HG03066 (cell line): ENCODE results near the gene TMEM201.

Experiments
- ATAC-seq: cut with Tn5 transposase; IDR thresholded peaks from one replicate; pipeline ENCODE4 v1.9.1; 2021; ENCODE audit warnings: low read depth; ENCODE audit not compliant: unreplicated experiment

The TMEM201 gene

DNA sequence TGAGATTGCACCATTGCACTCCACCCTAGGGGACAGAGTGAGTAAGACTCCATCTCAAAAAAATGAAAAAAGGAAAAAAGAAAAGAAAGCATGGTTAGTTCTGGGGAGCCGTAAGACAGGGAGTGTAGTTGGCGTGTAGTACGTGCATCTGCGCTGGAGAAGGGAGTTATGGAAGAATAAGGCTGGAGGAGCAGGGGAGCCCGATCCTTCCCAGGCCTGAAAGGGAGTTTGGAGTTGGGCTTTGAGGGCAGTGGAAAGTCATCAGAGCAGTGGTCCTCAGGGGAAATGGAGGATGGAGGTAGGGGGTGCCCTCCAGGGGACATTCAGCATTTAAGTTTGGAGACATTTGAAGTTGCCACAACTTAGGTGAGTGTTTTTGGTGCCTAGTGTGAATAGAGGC, 11.3 kb upstream of the TMEM201 start:
- no peak for ATAC-seq

DNA sequence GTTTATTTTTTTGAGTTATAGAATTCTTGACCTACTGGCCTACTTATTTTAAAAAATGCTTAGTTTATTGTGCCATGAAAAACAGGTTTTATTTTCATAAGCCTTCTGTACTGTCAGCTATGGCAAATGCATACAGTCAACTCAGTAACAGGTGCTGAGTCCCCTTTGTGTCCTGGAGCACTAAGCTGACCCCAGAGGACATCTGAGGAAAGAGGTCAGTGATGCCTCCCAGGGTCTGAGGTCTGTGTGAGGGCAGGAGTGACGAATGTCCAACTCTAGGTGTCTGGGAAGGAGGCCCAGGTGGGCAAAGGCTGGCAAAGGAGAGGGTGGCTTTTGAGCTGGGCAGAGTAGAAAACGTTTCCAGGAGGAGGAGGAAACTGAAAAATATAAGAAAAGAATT, 7.8 kb upstream of the TMEM201 start:
- ATAC-seq: no peak

DNA sequence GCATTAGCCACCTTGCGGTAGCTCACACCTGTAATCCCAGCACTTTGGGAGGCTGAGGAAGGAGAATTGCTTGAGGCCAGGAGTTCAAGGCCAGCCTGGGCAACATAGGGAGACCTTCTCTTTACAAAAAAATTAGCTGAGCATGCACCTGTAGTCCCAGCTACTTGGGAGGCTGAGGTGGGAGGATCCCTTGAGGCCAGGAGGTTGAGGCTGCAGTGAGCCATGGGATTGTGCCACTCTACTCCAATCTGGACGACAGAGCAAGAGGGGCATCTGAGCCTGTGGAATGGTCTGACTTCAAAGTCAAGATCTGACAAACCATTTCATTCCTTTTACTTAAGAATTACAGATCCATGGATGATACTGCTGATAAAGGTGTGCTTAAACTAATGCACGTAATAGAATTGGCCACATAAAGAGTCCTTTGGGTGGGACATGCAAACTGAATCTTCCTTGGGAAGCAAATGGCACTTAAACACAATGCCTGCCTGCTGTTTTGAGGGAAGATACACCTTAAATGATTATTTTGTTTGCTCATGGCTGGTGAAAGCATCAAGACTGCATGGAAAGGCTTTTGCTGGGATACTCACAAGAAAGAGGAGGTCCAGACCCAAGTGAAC, 2.5 kb upstream of the TMEM201 start:
- no peak for ATAC-seq

DNA sequence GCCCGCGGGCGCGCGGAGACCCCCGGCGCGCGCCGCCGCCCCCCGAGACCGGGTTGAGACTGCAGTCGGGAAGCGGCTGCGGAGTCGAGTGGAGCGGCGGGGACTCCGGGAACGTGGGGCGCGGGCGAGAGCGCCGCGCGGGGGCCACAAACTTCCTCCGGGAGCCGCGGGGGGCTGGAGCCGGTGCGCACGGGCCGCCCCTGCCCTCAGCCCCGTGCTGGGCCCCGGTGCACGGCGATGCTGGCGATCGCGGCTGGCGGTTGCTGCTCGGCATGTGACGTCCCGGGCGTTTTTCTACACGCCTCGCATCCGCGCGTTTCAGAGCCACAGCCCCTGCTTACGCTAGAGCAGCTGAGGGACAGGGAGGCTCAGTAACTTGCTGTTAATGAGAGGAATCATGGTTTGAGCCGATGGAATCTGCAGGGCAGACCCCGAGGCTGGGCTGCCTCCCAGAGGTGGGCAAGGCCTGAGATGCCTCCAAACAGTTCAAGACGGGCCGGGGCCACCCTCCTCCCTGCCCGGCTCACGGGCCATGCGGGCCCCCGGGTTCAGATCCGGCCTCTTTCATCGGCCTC, 520 bp downstream of the TMEM201 start:
- ATAC-seq: peak; percentile 18

DNA sequence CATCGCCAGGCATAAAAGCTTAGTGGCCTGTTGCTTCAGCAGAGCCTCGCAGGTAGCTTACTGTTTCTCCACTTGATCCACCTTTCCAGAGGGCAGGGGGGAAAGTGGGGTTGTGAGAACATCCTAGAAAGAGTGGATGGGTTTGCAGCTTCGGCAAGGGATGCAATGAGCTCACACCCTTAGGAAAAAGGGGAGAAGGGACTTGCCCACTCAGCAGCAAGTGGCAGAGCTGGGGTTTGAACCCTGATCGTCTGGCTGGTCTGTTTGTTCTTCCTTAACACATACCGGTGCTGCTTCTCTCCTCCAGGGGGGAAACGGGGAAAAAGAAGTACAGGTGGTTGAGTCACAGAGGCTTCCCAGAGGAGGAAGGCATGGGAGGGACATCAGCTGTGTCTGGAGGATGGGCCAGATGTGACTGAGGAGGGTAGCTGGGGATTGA, 1.0 kb downstream of the TMEM201 start:
- no peak for ATAC-seq

DNA sequence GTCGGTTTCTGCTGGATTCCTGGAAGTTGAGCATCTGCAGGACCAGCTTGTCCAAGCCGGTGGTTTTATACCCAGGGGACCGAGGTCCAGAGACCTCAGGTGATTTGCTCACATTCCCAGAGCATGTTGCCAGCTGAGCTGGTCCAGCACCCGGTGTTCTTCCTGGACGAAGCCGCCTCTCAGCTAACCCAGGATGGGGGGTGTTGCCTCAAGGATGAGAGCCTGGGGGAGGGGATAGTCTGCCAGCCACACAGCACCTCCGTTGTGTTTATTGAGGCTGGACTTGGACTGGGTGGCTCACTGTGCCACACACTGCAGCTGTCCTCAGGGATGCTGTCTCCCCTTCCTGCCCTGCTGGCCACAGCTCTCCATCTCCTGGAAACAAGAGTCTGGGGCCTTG, 1.5 kb downstream of the TMEM201 start:
- no peak for ATAC-seq

DNA sequence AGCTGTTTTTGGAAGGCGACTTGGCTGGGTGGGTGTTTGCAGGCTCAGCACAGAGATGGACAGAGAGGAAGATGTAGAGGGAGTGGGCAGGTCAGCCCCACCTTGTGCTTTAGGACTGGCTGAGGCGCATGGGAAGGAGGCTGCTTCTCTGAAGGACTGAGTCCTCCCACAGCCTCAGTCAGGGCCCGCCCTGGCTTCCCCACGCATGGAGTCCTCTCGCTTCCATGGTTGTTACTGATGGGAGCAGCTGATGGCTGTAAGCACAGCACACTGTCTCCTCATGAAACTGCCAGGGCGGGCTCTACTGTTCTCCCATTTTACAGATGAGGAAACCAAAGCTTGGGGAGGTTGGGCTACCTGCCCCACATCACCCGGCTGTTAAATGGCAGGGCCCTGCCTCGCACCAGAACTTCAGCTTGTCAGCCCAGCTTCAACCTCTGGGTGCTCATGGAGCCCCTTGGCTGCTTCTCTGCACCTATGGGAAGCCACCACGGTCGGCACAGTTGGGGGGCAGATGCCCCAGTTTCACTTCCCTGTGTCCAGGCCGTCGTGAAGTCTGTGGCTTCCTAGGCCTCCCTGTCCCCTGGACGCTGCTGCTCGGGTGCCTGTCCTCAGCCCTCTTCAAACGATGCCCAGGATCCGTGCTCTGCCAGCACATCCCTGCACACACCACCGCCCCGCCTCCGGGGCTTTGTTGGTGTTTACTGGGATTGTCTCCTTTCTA, 2.4 kb downstream of the TMEM201 start:
- no peak for ATAC-seq

DNA sequence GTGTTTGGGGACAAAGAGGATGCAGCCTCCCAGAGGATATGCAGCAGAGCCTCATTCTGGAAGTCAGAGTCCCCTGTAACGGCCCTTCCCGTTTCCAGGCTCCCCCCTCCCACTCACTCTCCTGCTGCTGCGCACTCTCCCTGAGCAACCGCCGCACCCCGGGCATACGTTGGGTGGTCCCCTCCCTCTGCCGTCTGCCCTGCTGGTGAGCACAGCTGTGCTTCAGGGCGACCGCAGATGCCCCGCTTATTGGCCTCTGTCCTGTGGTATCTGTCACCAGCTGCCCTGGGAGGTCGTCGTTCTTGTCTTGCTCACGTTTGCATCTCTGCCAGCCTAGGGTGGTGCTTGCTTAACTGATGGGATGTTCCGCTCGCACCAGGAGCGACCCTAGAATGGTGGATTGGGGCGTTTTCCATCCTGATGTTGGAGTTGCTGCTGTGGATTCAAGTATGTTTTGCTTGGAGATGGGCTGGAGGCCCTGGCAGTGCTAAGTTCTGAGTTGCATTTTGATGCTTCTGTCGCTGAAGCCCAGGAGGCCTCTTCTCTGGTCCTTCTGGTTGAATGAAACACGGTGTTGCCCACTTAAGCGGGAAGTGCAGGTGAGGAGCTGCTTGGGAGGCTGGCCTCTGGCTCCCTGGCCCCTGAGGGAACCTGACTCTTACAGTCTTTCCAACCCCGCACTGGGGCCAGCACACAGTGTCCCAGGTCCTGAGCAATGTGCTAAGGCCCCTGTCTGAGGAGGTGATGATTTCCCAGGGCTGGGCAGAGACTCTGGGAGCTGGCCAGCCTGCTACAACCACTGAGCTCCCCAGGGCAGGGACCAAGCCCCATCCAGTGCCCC, 3.2 kb downstream of the TMEM201 start:
- no peak for ATAC-seq

DNA sequence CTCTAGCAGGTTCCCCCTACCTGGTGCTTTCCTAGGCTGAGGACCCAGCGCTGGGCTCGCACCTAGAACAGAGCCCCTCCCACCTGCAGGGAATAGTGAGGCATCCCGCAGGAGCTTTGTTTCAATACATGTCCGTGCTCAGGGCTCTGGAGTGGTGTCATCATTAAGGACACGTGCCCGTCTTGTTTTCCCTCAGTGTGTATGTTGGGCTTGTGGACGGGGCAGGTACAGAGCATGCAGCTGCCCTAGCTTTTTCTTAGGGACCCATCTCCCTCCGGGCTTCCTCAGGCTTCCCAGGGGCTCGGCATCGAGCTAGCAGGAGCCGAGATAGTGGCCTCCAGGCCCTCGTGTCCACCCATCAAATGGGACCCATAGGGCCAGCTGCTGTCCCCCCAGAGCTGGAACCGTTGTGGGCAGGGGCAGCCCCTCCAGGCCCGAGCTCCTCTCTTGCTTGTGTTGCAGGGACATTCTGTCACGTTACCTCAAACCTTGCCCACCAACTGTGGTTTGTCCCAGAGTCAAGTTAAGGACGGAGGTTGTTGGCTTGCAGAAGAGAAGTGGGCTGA, 3.9 kb downstream of the TMEM201 start:
- no peak for ATAC-seq

DNA sequence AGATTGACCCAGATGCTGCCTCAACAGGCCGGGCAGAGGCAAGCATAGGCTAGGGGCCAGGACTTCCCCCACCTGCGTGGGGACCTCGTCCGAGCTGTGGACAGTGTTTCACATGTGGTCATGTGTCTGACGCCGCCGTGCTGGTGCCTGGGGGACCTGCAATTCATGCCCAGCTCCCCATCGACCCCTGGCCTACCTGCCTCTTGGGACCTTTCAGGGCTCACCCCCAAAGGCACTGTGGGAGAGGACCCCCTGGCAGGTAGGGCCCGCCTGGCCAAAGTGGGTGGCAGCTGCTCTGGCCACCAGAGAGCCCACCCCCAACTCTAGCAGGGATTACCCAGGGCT, 4.4 kb downstream of the TMEM201 start:
- ATAC-seq: no peak

DNA sequence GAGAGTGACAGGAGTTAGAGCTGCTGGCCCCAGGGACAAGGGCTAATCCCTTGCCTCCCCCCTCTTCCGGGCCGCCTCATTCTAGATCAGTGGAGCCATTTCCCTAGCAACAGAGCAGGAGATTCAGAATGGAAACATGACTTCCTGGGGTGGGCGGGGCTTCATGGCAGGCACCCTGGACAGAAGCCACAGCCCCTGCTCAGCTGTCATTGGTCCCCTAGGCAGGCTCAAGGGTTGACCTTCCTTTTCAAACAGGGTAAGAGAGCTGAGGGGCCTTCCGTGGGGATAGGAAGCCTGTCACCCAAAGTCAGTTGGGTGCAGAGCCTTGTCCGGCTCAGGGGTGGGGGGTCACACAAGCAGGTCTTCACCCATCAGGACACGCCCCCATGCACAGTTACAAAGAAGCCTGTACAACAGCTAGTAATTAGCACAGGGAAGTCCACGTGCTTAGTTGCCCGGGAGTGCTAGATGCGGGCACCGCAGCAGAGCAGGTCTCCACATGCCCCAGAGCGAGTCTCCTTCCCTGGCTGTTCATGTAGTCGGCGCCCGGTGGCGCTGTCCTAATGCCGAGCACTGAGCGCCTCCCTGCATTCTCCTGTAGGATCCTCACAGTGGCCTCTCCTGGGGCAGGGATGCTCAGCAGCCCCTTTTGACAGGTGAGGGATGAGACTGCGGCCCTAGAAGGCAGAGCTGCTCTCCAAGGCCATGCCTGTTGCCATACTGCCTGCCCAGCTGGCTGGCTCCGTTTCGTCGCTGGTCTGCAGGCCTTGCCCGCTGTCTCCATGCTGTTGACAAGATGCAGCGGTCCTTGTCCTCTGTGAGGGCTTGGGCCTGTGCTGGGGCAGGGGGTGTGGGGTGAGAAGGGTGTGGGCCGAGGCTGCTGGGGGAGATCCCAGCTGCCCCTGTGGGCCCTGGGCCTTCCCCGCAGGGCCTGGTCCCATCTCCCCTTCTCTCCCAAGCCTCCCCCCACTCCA, 5.1 kb downstream of the TMEM201 start:
- no peak for ATAC-seq

DNA sequence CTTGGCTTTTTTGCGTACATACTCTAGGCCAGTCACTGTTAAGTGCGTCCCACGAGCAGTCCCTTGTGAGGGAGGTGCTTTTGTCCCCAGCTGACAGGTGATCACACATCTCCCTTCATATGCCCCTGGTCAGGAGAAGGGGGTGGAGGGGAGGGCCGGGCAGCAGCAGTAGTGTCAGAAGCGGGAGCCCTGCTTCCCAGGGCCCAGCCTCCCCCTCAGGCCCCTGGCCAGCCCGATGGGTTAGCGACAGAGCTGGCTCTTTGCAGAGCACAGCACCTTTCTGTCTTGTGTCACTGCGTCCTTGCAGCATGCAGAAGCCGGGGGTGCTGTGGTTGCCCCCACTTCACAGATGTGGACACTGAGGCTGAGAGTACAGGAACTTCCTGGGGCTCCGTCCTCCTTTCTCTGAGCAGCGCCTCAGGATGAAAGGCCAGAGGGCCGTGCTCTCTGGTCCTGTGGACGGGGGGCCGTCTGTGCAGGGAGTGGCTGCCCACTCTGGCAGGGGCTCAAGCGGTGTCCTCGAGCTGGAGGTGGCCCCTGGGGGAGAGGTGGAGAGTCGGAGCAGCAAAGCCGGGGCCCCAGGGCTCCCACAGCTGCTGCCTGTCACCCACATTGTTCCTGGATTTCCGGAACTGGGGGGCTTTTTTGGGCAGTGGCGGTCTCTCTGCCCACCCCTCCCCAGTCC, 5.9 kb downstream of the TMEM201 start:
- ATAC-seq: no peak

DNA sequence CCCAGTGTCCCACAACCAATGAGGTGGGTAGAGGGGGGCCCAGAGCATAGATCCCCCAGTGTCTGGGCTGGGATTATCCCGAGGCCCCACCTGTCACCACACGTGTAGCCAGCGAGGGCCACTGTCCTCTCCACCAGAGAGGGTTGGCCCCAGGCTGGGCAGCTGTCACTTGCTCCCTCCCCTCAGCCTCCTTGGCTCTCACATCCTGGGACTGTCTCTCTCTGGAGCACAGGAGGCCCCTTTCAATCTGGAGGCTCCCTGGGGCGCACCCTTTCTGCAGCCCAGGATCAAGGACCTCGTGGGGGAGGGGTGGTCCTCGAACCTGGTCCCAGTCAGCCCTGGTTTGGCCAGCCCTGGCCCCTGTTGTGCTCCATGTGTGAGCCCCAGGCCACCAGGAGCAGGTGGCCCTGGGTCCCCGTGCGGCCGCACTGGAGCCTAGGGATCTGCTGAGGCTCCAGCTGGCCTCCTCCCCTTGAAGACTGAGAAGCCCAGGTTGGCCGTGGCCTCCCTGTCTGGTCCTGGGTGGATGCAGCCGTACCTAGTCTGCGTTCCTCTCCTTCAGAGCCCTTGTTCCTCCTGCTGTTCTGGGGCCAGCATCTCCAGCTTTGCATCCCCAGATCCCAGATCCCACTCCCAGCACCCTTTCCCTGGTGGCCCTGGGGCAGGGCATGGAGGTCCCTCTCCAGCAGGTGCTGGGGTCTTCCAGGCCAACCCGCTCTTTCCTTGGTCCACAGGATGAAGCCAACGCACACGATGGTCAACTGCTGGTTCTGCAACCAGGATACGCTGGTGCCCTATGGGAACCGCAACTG, 6.7 kb downstream of the TMEM201 start:
- ATAC-seq: no peak

DNA sequence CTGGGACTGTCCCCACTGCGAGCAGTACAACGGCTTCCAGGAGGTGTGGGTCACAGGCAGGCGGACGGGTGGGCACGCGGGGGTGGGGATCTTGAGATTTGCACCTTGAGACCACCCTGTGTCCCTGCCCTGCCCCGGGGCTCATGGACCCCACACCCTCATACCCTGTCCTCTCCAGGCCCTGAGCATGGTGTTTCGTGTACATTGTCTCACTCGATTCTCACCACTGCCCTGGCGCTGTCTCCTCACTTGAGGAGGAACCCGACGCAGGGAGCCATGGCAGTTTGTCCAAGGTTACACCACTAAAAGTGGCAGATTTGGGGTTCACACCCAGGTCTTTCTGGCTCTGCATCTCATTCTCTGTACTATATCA, 7.2 kb downstream of the TMEM201 start:
- ATAC-seq: no peak

DNA sequence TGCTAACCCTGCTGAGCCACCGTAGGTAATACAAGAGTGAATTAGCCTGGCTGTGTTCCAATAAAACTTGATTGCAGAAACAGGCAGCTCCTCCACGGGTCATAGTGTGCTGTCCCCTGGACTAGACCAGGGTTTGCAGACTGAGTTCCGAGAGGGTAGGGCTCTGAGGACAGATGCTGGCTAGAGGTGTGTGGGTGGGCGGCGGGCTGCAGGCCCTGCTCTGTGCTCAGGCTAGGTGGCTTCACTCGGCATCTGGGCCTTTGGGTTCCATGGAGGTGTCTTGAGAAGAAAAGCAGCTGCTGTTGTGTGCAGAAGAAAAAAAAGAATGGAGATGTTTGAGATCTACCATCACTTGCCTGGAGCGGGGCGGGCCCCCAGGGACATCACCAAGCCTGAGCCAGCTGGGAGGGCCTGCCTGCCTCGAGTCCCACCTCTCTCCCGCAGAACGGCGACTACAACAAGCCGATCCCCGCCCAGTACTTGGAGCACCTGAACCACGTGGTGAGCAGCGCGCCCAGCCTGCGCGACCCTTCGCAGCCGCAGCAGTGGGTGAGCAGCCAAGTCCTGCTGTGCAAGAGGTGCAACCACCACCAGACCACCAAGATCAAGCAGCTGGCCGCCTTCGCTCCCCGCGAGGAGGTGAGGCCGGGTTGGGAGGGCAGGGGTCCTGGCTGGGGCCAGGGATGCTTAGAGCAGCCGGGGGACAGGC, 7.9 kb downstream of the TMEM201 start:
- no peak for ATAC-seq

DNA sequence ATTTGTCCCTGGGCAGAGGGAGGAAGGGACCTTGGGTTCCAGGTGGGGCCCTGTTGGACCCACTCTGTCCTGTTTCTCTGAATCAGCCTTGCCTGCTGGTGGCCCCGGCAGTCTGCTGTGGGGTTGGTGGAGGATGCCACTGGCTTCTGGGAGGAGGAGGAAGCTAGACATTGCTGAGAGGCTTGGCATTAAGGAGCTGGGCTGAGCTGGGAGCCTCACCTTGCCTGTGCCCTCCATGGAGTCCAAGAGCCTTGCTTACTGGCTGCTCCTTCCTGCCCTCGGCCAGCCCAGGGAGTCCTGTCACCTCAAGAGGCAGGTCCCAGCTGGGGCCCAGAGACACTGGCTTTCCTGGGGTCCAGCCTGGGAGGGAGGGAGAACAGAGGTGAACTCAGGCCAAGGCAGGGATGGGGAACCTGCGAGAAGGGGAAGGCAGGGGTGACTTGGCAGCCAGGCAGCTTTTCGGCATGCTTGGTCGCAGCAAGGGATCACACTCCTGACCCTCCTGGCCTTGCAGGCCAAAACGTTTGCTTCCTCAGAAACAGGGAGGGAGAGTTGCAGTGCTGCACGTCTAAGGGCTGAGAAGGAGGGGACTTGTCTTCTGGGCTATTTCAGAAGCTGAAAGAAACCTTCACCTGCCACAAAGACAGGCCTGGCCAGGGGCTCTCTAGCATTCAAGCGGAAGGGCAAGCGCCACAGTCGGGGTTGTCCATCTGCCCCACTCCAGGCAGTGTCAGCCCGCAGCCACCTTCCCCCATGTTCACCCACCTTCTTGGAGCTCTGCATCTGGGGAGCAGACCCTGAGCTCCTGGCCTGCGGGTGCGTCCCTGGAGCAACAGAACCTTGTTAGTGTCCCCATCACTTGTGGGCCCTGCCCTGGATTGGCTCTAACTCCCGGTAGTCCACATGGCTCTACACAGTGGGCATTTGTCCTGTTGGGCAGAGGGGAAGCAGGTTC, 8.9 kb downstream of the TMEM201 start:
- no peak for ATAC-seq

DNA sequence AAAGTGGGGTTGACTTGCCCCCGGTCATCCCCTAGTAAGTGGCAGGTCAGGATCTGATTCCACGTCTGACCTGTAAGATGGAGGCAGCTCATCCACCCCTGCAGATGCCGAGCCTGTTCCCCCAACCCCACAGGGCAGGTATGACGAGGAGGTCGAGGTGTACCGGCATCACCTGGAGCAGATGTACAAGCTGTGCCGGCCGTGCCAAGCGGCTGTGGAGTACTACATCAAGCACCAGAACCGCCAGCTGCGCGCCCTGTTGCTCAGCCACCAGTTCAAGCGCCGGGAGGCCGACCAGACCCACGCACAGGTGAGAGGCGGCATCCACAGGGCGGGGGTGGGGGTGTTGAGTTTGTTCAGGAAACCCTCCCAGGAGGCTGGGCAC, 9.6 kb downstream of the TMEM201 start:
- no peak for ATAC-seq
